Stimulated activated CD4-positive, alpha-beta T cell treated with anti-CD3 and anti-CD28 coated beads, Interleukin-1b, Interleukin-23, amount 100 ng/mL, for 4 hours (primary cell): ENCODE data around the gene BNIP3.
A peak's percentile ranks its signal among the peaks of the same experiment; 100 is the strongest.
"Not testable (repeated sequence)": the region's sequence is repeated elsewhere in the genome, so short reads cannot be mapped to it uniquely, and the experiment has no call there.

ENCODE experiments used
- DNase-seq, 2 donors: peaks; one replicate each; pipeline ENCODE4 v3.0.0-alpha.2; 2020; ENCODE audit warnings: low read depth in 2 of 2

The BNIP3 gene

DNA sequence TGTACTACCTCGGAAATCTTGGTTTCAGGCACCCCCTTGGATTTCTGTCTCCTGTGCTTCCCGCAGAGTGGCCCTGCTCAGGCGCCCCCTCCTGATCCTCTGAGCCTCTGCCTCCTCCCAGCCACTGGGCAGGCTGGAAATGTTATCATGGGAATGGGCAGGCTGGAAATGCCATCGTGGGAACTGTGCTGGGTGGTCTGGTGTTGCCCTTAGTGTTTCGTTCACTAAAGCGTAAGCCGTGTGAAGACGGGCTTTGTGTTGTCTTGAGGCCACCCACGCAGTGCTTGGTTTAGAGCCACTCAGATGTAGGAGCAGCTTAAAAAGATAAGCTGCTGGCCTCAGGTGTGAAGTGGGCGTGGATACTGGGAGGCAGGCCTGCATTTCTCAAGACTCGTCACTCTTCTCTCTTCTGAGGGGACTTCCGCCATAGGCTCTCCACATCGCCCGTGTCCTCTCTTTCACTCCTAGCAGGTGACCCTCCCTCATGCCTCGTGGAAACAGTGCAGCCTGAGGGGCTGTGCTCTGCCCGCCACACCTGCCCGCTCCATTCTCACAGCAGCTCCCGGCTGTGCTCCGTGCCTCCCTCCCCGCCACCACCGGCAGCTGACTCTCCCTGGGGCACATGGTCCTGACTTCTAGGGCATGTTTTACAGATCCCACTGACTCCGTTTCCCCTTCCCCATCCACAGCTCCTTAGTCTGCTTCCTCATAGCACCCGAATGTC is 52.4 kb downstream of the BNIP3 start:
- no peak for DNase-seq

DNA sequence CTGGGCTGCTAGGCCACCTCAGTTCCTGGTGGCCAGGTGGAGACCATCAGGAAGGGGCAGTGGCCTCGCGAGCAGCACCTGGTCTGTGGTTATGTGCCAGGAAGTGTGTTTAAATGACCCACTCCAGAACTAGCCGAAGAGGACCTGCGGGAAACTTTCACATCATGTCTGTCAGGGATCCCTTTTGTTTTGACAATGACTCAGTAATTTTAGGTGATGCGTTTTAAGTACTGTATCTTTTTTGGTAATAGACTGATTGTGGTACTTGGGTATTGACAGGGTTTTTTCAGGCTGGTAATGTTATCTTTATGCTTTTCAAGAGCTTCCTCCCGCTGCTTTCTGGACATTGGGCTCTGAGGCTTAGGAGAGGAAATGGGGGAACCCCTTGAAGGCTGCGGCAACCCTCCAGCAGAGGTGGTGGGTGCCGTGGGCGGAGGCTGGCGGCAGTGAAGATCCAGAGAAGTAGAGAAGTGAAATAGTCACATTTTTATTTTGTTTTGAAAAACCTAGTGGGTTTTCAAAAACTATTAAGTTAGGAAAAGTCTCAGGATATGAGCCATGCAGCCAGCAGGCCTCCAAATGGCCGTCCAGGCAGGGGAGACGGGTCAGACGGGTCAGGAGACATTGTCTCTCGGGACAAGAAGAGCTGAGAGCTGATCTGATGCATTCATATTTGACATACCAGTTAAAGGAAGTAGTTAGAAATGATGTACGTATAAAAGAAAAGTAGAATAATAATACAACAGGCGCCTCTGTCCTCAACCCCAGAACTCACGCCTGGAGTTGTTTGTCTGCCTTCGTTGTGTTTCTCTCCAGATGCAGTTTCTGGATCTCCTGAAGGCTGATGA is 53.3 kb downstream of the BNIP3 start:
- DNase-seq = peak; percentile 29 to 33

DNA sequence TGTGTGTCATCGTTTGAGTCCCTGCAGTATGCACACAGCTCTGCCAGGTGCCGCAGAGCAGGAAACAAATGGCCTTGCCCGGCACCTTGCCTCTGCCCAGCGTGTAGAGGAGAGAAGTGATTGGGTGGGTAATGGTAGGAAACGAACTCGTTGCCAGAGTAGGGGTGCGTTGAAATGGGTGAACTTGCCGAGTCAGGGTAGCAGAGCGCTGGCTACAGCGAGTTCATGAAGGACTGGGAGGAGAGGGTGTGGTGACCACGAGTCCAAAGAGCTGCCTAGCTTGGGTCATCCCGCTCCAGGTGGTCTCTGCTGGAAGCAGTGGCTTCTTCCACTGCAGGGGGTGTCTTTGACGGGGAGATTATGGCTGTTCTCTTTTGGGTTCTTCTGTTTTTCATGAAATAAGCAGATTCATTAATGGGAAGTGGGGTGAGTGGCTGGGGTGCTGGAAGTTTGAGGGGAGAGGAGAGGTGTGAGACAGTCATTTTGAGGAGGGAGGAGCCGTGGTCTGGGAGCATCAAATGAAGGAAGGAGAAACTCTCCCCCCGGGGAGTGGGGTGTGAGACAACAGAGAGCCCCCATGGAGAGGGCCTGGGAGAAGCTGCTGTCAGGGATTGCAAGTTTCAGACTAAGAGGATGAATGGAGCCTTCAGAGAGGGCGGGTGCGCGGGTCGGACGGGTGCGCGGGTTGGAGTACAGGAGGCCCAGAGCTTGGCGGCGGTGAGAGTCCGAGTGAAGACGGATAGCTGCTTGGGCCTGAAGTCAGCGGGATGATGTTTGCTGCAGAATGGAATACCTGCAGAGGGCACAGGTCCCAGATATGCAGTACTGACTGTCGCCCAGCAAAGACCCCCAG is 54.8 kb downstream of the BNIP3 start:
- no peak for DNase-seq

DNA sequence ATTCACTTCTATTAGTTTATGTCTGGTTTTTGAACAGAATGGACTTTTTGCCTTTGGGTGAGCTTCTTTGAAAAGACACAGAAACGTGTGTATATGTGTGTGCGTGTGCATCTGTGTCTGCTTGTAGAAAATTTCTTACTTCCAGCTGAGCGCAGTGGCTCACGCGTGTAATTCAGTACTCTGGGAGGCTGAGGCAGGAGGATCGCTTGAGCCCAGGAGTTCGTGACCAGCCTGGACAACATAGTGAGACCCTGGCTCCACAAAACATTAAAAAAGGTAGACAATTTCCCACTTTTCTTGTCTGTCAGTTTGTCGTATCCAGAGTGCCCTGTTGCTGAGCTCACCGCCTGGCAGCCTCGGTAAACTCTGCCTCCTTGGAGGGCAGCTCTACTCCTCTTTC is 55.5 kb downstream of the BNIP3 start:
- no peak for DNase-seq

DNA sequence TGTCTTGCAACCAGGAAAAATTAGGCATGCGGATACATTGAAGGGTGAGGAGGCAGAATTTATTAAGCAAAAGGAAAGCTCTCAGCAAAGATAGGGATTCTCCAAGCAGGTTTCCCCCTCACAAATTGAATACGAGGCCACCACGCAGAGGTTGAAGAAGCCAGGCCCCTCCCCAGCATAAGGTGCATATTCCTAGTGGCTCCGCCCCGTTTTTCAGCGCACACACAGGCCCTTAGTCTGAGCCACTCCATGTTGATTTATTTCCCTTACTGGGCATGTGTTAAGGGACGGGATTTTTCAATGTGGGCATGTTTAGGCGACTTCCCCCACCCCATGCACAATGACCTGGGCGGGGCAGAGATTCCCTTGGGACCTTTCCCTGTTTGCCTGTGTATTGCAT is 56.0 kb downstream of the BNIP3 start:
- DNase-seq = no peak

DNA sequence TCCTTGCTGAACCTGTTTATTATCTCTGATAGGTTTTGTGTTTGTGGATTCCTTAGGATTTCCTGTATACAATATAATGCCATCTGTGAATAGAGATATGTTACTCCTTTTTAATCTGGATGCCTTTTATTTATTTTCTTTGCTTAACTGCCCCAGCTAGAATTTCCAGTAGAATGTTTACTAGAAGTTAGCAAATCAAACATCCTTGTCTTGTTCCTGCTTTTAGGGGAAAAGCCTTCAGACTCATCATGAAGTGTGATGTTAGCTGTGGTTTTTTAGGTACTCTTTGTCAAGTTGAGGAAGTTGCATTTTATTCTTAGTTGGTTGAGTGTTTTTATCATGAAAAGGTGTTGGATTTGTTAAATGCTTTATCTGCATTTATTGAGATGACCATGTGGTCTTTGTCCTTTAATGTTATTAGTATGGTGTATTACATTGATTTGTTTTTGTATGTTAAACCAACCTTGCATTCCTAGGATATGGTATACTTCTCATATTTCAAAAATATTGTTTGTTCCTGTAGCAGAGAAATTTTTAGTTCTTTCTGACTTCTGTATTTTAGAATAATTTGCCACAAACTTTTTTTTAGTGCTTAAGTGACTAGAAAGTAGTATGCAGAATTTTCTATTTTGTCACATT is 56.6 kb downstream of the BNIP3 start:
- DNase-seq = no peak

DNA sequence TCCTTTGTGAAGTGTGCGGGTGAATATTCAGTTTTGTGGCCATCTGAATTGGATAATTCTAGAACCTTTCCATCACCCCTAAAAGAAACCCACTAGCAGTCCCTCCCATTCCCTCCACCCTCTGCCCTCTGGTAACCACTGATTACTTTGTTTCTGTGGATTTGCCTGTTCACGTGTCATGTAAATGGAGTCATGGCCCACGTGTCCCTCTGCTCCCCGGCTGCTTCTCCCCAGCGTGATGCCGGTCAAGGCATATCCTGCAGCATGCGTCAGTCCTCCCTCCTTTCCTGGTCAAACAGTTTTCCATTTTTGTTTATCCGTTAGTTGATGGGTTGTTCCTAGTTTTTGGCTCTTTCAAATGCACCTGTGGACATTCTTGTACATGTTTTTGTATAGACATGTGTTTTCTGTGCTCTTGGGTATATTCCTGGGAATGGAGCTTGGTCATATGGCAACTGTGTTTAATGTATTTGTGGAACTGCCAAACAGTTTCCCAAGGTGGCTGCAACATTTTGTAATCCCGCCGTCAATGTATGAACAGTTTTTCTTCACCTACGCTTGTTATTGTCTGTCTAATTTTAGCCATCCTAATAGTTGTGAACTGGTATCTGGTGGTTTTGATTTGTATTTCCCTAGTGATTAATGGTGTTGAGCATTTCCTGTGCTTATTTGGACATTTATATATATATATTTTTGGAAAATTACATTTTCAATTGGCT is 58.5 kb downstream of the BNIP3 start:
- DNase-seq = no peak

DNA sequence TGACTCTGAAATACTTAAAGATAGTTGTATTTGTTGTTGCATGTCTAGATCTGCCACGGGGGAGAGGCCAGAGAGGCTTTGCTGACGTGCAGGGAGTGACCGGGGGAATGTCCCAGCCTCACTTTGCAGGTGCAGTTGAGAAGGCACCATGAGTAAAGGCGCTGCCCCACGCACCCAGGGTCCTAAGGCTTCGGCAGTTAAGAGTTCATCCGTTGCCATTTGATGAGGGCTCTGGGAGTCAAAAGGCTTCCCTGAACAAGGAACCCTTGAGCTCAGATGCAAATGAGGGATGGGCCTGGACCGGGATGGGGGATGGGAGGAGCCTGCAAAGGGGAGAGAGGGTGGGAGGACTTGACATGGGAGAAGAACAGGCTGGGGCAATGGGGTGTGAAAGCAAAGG is 60.5 kb downstream of the BNIP3 start:
- DNase-seq = no peak

DNA sequence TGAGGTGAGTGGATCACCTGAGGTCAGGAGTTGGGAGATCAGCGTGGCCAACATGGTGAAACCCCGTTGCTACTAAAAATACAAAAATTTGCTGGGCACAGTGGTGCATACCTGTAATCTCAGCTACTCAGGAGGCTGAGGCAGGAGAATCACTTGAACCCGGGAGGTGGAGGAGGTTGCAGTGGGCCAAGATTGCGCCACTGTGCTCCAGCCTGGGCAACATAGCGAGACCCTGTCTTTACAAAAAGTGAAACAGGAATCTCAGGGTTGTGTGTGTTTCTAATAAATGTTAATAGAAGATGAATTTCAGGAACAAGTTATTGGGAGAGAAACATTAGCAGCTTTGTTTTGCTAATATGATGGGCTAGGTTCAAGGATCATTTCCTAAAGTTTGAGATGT is 61.0 kb downstream of the BNIP3 start:
- DNase-seq = no peak

DNA sequence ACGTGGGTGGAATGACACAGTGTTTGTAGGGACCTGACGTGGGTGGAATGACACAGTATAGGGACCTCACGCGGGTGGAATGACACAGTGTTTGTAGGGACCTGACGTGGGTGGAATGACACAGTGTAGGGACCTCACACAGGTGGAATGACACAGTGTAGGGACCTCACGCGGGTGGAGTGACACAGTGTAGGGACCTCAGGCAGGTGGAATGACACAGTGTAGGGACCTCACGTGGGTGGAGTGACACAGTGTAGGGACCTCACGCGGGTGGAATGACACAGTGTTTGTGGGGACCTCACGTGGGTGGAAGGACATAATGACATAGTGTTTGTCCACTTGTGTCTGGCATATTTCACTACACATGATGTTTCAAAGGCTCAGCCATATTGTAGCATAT is 61.6 kb downstream of the BNIP3 start:
- DNase-seq = no peak

DNA sequence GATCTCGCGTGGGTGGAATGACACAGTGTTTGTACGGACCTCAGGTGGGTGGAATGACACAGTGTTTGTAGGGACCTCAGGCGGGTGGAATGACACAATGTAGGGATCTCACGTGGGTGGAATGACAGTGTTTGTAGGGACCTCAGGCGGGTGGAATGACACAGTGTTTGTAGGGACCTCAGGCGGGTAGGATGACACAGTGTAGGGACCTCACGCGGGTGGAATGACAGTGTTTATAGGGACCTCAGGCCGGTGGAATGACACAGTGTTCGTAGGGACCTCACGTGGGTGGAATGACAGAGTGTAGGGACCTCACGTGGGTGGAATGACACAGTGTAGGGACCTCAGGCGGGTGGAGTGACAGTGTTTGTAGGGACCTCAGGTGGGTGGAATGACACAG is 62.3 kb downstream of the BNIP3 start:
- DNase-seq = not testable (repeated sequence)
